Gastrocnemius medialis (tissue), 4 donors: Measurements from ENCODE around the gene PROSER3.

ENCODE experiments used
- POLR2A ChIP-seq, 2 donors: fragments of 450-650 bp; IDR thresholded peaks; one replicate each; pipeline ENCODE4 v1.6.1; 2017; ENCODE audit warnings: antibody characterized with exemption in 2 of 2, mild to moderate bottlenecking in 2 of 2, moderate library complexity in 2 of 2
- TF ChIP-seq, protein P1 (sequence below), 5 experiments: fragments of 450-650 bp in 3 of 5; fragments of 200-600 bp in 2 of 5; sonication (generic) in 2 of 5; IDR thresholded peaks in 4 of 5; conservative IDR thresholded peaks in 1 of 5; 1 replicate in 4 of 5; 2 replicates in 1 of 5; pipeline ENCODE4 v1.5.1; 2016 to 2019; ENCODE audit warnings: antibody characterized with exemption in 5 of 5, mild to moderate bottlenecking in 3 of 5, moderate library complexity in 3 of 5

- TF ChIP-seq, protein P1, sequence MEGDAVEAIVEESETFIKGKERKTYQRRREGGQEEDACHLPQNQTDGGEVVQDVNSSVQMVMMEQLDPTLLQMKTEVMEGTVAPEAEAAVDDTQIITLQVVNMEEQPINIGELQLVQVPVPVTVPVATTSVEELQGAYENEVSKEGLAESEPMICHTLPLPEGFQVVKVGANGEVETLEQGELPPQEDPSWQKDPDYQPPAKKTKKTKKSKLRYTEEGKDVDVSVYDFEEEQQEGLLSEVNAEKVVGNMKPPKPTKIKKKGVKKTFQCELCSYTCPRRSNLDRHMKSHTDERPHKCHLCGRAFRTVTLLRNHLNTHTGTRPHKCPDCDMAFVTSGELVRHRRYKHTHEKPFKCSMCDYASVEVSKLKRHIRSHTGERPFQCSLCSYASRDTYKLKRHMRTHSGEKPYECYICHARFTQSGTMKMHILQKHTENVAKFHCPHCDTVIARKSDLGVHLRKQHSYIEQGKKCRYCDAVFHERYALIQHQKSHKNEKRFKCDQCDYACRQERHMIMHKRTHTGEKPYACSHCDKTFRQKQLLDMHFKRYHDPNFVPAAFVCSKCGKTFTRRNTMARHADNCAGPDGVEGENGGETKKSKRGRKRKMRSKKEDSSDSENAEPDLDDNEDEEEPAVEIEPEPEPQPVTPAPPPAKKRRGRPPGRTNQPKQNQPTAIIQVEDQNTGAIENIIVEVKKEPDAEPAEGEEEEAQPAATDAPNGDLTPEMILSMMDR (IDR thresholded peaks at IDR 0.05 in 4 of 5, conservative IDR thresholded peaks at IDR 0.05 in 1 of 5), result no peak
- TF ChIP-seq POLR2A (IDR thresholded peaks at IDR 0.05), result no peak
Measured at GRCh38 chr19:35722461-35722860, 35.5 kb upstream of the PROSER3 start.
